GM23248 (cell line): ENCODE measurements around the gene WDPCP. TPM values are rescaled to one million over a fixed set of nuclear protein-coding genes. Genes with fewer than 3 reads are reported as not detected.

ENCODE experiments used
- DNase-seq: peaks from one replicate; pipeline ENCODE4 v3.0.0-alpha.2; 2015
- H2AFZ ChIP-seq: fragments of 200-600 bp; sonication (generic); 2 replicates; pipeline ENCODE4 v1.6.1; 2016; ENCODE audit warnings: antibody characterized with exemption
- H3F3A ChIP-seq: fragments of 200-600 bp; sonication (generic); 2 replicates; pipeline ENCODE4 v1.6.1; 2016; ENCODE audit warnings: mild to moderate bottlenecking, antibody characterized with exemption, mixed run types; ENCODE audit not compliant: insufficient read depth
- H3K27ac ChIP-seq: fragments of 200-600 bp; sonication (generic); 2 replicates; pipeline ENCODE4 v1.5.1; 2016; ENCODE audit warnings: mild to moderate bottlenecking
- H3K27me3 ChIP-seq: fragments of 200-600 bp; sonication (generic); replicated peaks from 2 replicates; pipeline ENCODE4 v1.6.1; 2016; ENCODE audit warnings: mild to moderate bottlenecking; ENCODE audit not compliant: insufficient read depth
- H3K36me3 ChIP-seq: fragments of 200-600 bp; sonication (generic); 2 replicates; pipeline ENCODE4 v1.6.1; 2016; ENCODE audit warnings: low read depth, mild to moderate bottlenecking
- H3K4me1 ChIP-seq: fragments of 200-600 bp; sonication (generic); 2 replicates; pipeline ENCODE4 v1.6.1; 2016; ENCODE audit warnings: mild to moderate bottlenecking; ENCODE audit not compliant: insufficient read depth
- H3K4me2 ChIP-seq: fragments of 200-600 bp; sonication (generic); one replicate; pipeline ENCODE4 v1.6.1; 2016; ENCODE audit warnings: mild to moderate bottlenecking; ENCODE audit not compliant: unreplicated experiment
- H3K4me3 ChIP-seq: fragments of 200-600 bp; sonication (generic); 2 replicates; pipeline ENCODE4 v1.5.1; 2016; ENCODE audit warnings: mild to moderate bottlenecking
- H3K79me2 ChIP-seq: fragments of 200-600 bp; sonication (generic); 2 replicates; pipeline ENCODE4 v1.6.1; 2016; ENCODE audit warnings: mild to moderate bottlenecking; ENCODE audit not compliant: insufficient read depth
- H3K9ac ChIP-seq: fragments of 200-600 bp; sonication (generic); 2 replicates; pipeline ENCODE4 v1.6.1; 2016; ENCODE audit warnings: mild to moderate bottlenecking
- H3K9me2 ChIP-seq: fragments of 200-600 bp; sonication (generic); 2 replicates; pipeline ENCODE4 v1.6.1; 2016; ENCODE audit warnings: mixed run types, mild to moderate bottlenecking, moderate library complexity; ENCODE audit not compliant: insufficient read depth
- H3K9me3 ChIP-seq: fragments of 200-600 bp; sonication (generic); one replicate; pipeline ENCODE4 v1.6.1; 2017; ENCODE audit warnings: low read depth
- H4K20me1 ChIP-seq: fragments of 200-600 bp; sonication (generic); 2 replicates; pipeline ENCODE4 v1.6.0; 2016; ENCODE audit not compliant: insufficient read depth
- EZH2 ChIP-seq: fragments of 200-600 bp; sonication (generic); IDR thresholded peaks from 2 replicates; pipeline ENCODE4 v1.6.1; 2018; ENCODE audit warnings: antibody characterized with exemption, mild to moderate bottlenecking; ENCODE audit not compliant: insufficient read depth, poor library complexity, severe bottlenecking
- EZH2phosphoT487 ChIP-seq: fragments of 200-600 bp; sonication (generic); IDR thresholded peaks from 2 replicates; pipeline ENCODE4 v1.6.1; 2018; ENCODE audit warnings: antibody characterized with exemption, moderate library complexity, mild to moderate bottlenecking, low read depth; ENCODE audit not compliant: insufficient read depth
- WGBS, 2 experiments: methylation state at CpG; one replicate each; pipeline ENCODE4 v1.1.6; 2015 to 2017; ENCODE audit warnings: low lambda C conversion rate in 2 of 2, low coverage in 1 of 2; ENCODE audit errors: missing lambda C conversion rate in 2 of 2; 5-methylcytosine and 5-hydroxymethylcytosine counted together
- in situ Hi-C: fragments of 300-500 bp; cut with MboI; formaldehyde crosslinking; loops from 2 replicates; pipeline ENCODE4 v1.15.0; 2020
- polyA plus RNA-seq: library from polyadenylated mRNA; unstranded; fragments of >200 nt; fragmentation: Nextera tagmentation; extraction: Ambion mirVana; gene quantifications from 2 replicates; pipeline ENCODE4 v1.2.1, GENCODE V29; 2016
- total RNA-seq: library from RNA; depleted of rRNA; stranded (reverse); fragments of >200 nt; shearing (Covaris generic); gene quantifications from 2 replicates; pipeline ENCODE4 v1.2.3, GENCODE V29; 2014

Gene WDPCP
- total and polyA plus RNA-seq, 2 experiments from 2014 or later = 6.0 to 8.1 TPM

DNA sequence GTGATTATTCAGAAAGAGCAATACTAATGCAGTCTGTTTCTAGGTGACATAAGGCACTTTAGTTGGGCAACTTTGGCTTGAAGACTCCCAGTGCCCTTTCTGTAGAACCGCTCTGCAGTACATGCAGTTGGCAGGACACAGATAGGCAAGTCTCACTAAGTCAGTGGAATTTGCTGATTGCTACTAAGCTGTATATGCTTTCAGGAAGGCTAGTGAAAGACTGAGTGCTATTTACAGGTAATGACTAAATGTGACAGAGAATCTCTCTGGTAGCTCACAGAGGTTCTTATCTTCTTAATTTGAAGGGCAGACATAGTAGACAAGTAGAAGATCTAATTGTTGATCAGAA is 243.0 kb downstream of the WDPCP start:
- Histone ChIP-seq H3K9me3 (no peaks in the 10 kb centered on the region), H4K20me1 (no peaks in the 10 kb centered on the region), H3K27ac (no peak overlapping the region), H3K4me2 (no peak overlapping the region), H3F3A (no peaks in the 10 kb centered on the region), H2AFZ (no peak overlapping the region), H3K36me3 (no peaks in the 10 kb centered on the region), H3K9ac (no peak overlapping the region), H3K9me2 (no peaks in the 10 kb centered on the region), H3K27me3 (no peaks in the 10 kb centered on the region), H3K79me2 (no peaks in the 10 kb centered on the region), H3K4me1 (no peaks in the 10 kb centered on the region), H3K4me3 (no peak overlapping the region)
- TF ChIP-seq EZH2phosphoT487 (no peak), EZH2 (no peak)
- 88 to 92% methylated on average over 1 of the region's 1 CpG for WGBS, 2 experiments
- in situ Hi-C loops = no loop called here
- DNase-seq = no peak

DNA sequence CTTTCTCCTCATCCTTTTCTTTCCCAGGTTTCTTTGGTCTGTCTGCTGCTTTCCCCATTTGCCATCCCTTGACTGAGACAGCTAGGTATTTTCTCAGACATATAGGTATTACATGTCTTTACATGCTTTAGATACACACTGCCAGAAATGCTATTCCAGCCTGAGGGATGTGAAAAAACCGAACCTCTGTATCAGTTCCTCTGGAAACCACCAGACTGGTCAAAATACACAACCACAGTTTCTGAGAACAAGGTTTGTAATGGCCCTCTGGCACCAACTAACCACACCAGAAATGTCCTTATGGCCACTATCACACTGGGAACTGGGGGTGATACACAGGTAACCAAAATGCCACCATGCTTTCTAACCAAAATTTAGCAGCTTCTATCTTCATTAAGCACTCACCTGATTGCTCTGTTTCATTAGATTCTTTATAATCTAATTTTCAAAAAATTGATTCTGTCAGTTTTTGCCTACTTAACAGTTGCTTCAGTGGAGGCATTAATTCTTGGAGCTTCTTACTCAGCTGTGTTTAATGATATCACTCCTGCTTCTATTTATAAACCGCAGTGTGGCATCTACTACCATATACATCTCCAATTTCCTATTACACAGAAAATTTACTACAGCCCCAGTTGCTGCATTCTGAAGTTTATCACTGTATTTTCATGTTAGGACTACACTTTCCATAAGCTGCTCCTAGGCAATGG is 243.5 kb downstream of the WDPCP start:
- H3K79me2 ChIP-seq = no peaks in the 10 kb centered on the region
- no peaks in the 10 kb centered on the region for H3F3A ChIP-seq
- in situ Hi-C loops = no loop called here

DNA sequence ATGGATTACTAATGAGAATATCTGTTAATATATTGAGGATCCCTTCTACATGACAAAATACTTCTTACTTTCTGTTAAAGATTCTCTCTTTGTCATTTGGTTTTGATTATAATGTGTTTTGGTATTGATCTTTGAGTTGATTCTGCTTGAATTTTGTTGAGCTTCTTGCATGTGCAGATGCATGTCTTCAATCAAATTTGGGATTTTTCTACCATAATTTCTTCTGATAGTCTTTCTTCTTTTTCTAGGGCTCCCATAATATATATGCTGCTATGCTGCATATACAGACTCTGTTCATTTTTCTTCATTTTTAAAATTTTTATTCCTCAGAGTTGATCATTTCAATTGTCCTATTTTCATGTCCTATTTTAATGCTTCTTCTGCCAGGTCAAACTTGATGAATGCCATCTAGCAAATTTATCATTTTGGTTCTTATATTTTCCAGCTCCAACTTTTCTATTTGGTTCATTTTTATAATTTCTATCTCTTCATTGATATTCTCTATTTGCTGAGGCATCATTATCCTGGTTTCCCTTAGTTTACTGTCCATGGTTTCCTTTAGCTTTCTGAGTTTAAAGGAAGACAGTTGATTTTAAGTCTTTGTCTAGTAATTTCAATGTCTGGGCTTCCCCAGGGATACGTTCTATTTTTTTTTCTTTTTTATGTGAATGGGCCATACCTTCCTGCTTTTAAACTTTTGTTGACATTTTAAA is 244.7 kb downstream of the WDPCP start:
- Histone ChIP-seq H3K4me3 (no peak overlapping the region), H3K4me2 (no peak overlapping the region), H3F3A (no peaks in the 10 kb centered on the region), H3K9me2 (no peaks in the 10 kb centered on the region), H3K9ac (no peak overlapping the region), H3K4me1 (no peaks in the 10 kb centered on the region), H3K79me2 (no peaks in the 10 kb centered on the region), H2AFZ (no peak overlapping the region), H3K36me3 (no peaks in the 10 kb centered on the region), H3K9me3 (no peaks in the 10 kb centered on the region), H3K27ac (no peak overlapping the region), H4K20me1 (no peaks in the 10 kb centered on the region), H3K27me3 (no peaks in the 10 kb centered on the region)
- DNase-seq = no peak
- TF ChIP-seq EZH2phosphoT487 = no peak
- no peak for TF ChIP-seq EZH2
- in situ Hi-C loops = no loop called here
- WGBS, 2 experiments = 59 to 82% methylated on average over 1 of the region's 1 CpG

More for the DNA sequence above, 243.5 kb downstream of the WDPCP start:
- Histone ChIP-seq H3K36me3 (no peaks in the 10 kb centered on the region), H3K9me2 (no peaks in the 10 kb centered on the region), H3K27me3 (no peaks in the 10 kb centered on the region), H3K27ac (no peak overlapping the region), H4K20me1 (no peaks in the 10 kb centered on the region), H3K9ac (no peak overlapping the region), H2AFZ (no peak overlapping the region), H3K4me2 (no peak overlapping the region), H3K9me3 (no peaks in the 10 kb centered on the region), H3K4me3 (no peak overlapping the region), H3K4me1 (no peaks in the 10 kb centered on the region)
- DNase-seq = no peak
- TF ChIP-seq EZH2 = no peak
- no peak for TF ChIP-seq EZH2phosphoT487
- WGBS, 2 experiments = 67 to 72% methylated on average over 2 of the region's 2 CpGs

DNA sequence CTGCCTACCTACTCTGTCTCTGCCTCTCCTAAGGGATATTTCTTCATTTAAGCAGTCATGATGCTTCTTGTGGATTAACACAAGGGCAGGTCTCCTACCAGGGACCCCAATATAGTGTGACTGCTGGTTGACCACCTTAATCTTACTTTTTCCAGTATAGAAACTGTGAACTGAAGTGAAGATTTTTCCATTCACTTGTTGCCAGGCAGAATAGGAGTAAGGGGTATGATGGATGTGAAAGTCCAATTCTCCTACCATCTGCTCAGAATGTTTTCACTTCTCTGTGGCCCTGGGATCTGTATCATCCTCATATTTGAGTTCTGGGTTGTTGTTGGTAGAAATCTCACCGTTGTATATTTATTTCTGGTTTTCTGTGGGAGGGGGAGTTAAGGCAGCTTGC is 247.8 kb downstream of the WDPCP start:
- no peaks in the 10 kb centered on the region for H3K27me3 ChIP-seq
- no peaks in the 10 kb centered on the region for H3F3A ChIP-seq
- no peak overlapping the region for H3K4me2 ChIP-seq
- in situ Hi-C loops = no loop called here
- no peak for DNase-seq
- WGBS, 2 experiments = 71 to 93% methylated on average over 1 of the region's 1 CpG
- no peaks in the 10 kb centered on the region for H4K20me1 ChIP-seq
- no peak overlapping the region for H3K9ac ChIP-seq
- H3K9me3 ChIP-seq = no peaks in the 10 kb centered on the region
- no peak overlapping the region for H3K4me3 ChIP-seq
- no peaks in the 10 kb centered on the region for H3K79me2 ChIP-seq
- H3K36me3 ChIP-seq = no peaks in the 10 kb centered on the region
- no peak overlapping the region for H3K27ac ChIP-seq
- no peak for TF ChIP-seq EZH2
- no peak for TF ChIP-seq EZH2phosphoT487
- no peak overlapping the region for H2AFZ ChIP-seq
- H3K4me1 ChIP-seq = no peaks in the 10 kb centered on the region
- no peaks in the 10 kb centered on the region for H3K9me2 ChIP-seq
